Measurements from ENCODE around the gene TBC1D17.

GRCh38 chr19:49930483-49931011 lies 53.0 kb downstream of the TBC1D17 start:
- TF ChIP-seq EZH2 (IDR thresholded peaks at IDR 0.05; ENCODE audit: borderline replicate concordance, low read depth, low read length, poor library complexity, severe bottlenecking), result no peak
- TF ChIP-seq CTCF (conservative IDR thresholded peaks at IDR 0.05; ENCODE audit: low read depth, low read length), result no peak
